Mesothelial cell of epicardium (in vitro differentiated cells): ENCODE data around the gene COL15A1. TPM values are rescaled to one million over a fixed set of nuclear protein-coding genes. Genes with fewer than 3 reads are reported as not detected.

ENCODE experiments used
- DNase-seq, 2 experiments: peaks; one replicate each; pipeline ENCODE4 v3.0.0; 2021; ENCODE audit warnings: low spot score in 2 of 2; ENCODE audit not compliant: unreplicated experiment in 2 of 2
- H3K27ac Mint-ChIP-seq: 2 replicates; pipeline ENCODE4 v1.8.0; 2021; ENCODE audit warnings: mixed read lengths
- H3K27me3 Mint-ChIP-seq: 2 replicates; pipeline ENCODE4 v1.8.0; 2021; ENCODE audit warnings: low read depth, mixed read lengths
- H3K36me3 Mint-ChIP-seq: 2 replicates; pipeline ENCODE4 v1.8.0; 2021; ENCODE audit warnings: mixed read lengths
- H3K4me1 Mint-ChIP-seq: 2 replicates; pipeline ENCODE4 v1.8.0; 2021; ENCODE audit warnings: mixed read lengths
- H3K4me3 Mint-ChIP-seq: 2 replicates; pipeline ENCODE4 v1.8.0; 2021; ENCODE audit warnings: mild to moderate bottlenecking, moderate library complexity, mixed read lengths
- H3K9me3 Mint-ChIP-seq: 2 replicates; pipeline ENCODE4 v1.8.0; 2021; ENCODE audit warnings: mixed read lengths
- CTCF ChIP-seq: fragments of 200-600 bp; sonication (generic); IDR thresholded peaks from one replicate; pipeline ENCODE4 v1.5.0; 2021; ENCODE audit warnings: antibody characterized with exemption; ENCODE audit not compliant: unreplicated experiment
- total RNA-seq: library from RNA; stranded (reverse); gene quantifications from 3 replicates; pipeline ENCODE4 v1.2.1, GENCODE V29; 2021

The COL15A1 gene
- total RNA-seq, 1 donor from 2014 or later: 50.1 TPM

- H3K27me3 Mint-ChIP-seq: no peaks in the 10 kb centered on the region
- H3K4me1 Mint-ChIP-seq: peaks cover 20% of the 10 kb centered on the region
- no peak overlapping the region for H3K27ac Mint-ChIP-seq
- TF ChIP-seq CTCF: no peak
- no peak overlapping the region for H3K4me3 Mint-ChIP-seq
- H3K9me3 Mint-ChIP-seq: peaks cover 5% of the 10 kb centered on the region
- DNase-seq: no peak
- H3K36me3 Mint-ChIP-seq: peaks cover 2% of the 10 kb centered on the region
Measured at GRCh38 chr9:98962181-98962560, 18.5 kb downstream of the COL15A1 start.

GRCh38 chr9:98962861-98963260 is 19.2 kb downstream of the COL15A1 start:
- Mint-ChIP-seq H3K27me3 (no peaks in the 10 kb centered on the region), H3K27ac (no peak overlapping the region), H3K4me3 (no peak overlapping the region), H3K9me3 (peaks cover under 1% of the 10 kb centered on the region), H3K4me1 (peaks cover 20% of the 10 kb centered on the region), H3K36me3 (peaks cover 2% of the 10 kb centered on the region)
- no peak for DNase-seq
- TF ChIP-seq CTCF: no peak

- no peaks in the 10 kb centered on the region for H3K36me3 Mint-ChIP-seq
- H3K4me1 Mint-ChIP-seq: peaks cover 11% of the 10 kb centered on the region
- no peak for DNase-seq
- no peaks in the 10 kb centered on the region for H3K27me3 Mint-ChIP-seq
- no peak overlapping the region for H3K4me3 Mint-ChIP-seq
- no peak for TF ChIP-seq CTCF
- H3K27ac Mint-ChIP-seq: no peak overlapping the region
- peaks cover 3% of the 10 kb centered on the region for H3K9me3 Mint-ChIP-seq
Measured at GRCh38 chr9:98964201-98964600, 20.5 kb downstream of the COL15A1 start.

GRCh38 chr9:98964911-98965336 is 21.2 kb downstream of the COL15A1 start:
- H3K27ac Mint-ChIP-seq: no peak overlapping the region
- H3K4me1 Mint-ChIP-seq: peaks cover 9% of the 10 kb centered on the region
- no peaks in the 10 kb centered on the region for H3K36me3 Mint-ChIP-seq
- no peak for DNase-seq
- H3K27me3 Mint-ChIP-seq: no peaks in the 10 kb centered on the region
- no peak for TF ChIP-seq CTCF
- H3K4me3 Mint-ChIP-seq: no peak overlapping the region
- peaks cover 3% of the 10 kb centered on the region for H3K9me3 Mint-ChIP-seq

GRCh38 chr9:98966676-98967075 is 23.0 kb downstream of the COL15A1 start:
- no peak for DNase-seq
- TF ChIP-seq CTCF: no peak
- peaks cover 3% of the 10 kb centered on the region for H3K9me3 Mint-ChIP-seq

GRCh38 chr9:98967257-98967656 is 23.6 kb downstream of the COL15A1 start:
- no peak overlapping the region for H3K4me3 Mint-ChIP-seq
- no peak overlapping the region for H3K27ac Mint-ChIP-seq
- H3K27me3 Mint-ChIP-seq: no peaks in the 10 kb centered on the region
- no peak for DNase-seq
- peaks cover 3% of the 10 kb centered on the region for H3K9me3 Mint-ChIP-seq
- H3K4me1 Mint-ChIP-seq: peaks cover 5% of the 10 kb centered on the region
- TF ChIP-seq CTCF: no peak
- H3K36me3 Mint-ChIP-seq: no peaks in the 10 kb centered on the region

More at GRCh38 chr9:98966676-98967075, 23.0 kb downstream of the COL15A1 start:
- Mint-ChIP-seq H3K4me3 (no peak overlapping the region), H3K27ac (no peak overlapping the region), H3K4me1 (peaks cover 9% of the 10 kb centered on the region), H3K36me3 (no peaks in the 10 kb centered on the region), H3K27me3 (no peaks in the 10 kb centered on the region)
